ENCODE measurements around the gene PKN1.

PKN1 gene

GRCh38 chr19:14470031-14470876 lies 37.1 kb downstream of the PKN1 start:
- FAIRE-seq = no peak

GRCh38 chr19:14471436-14472187 lies 38.5 kb downstream of the PKN1 start:
- no peak for FAIRE-seq

DNA sequence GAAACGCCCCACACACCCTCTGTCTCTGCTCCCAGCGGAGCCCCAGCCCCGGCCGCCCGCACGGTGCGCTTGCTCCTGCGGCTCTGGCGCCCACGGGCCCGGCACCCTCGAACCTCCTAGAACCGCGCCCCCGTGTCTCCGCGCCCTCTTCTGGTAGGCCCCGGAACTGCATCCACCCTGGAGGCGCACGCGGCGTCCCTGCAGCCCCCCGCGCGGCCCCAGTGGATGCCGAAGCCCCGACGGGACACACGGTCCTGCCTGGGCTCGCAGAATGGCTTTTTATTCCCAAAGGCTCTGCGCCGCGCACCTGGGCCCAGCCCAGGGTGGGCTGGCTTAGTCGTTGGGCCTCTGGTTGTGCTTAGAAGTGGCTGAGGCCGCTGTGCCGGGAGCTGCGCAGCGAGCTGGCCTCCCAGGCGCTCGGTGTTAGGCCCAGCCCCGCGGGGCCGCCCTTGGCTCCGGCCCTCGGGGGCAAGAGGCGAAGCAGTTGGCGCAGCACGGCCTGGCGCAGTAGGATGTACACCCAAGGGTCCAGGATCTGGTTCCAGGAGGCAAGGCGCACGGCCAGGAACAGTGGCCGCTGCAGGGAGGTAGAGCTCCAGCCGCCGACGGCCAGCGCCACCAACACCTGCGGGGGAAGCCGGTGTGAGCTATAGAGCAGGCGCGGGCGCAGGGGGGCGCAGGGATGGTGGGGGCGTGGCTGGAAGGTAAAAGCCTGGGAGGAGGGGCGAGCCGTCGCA lies 39.3 kb downstream of the PKN1 start:
- FAIRE-seq = no peak

- no peak for FAIRE-seq
Measured at GRCh38 chr19:14473073-14473977, 40.2 kb downstream of the PKN1 start.

GRCh38 chr19:14473978-14474578 lies 41.0 kb downstream of the PKN1 start:
- no peak for FAIRE-seq

- FAIRE-seq = no peak
Measured at GRCh38 chr19:14474827-14475226, 41.7 kb downstream of the PKN1 start.

GRCh38 chr19:14475251-14476073 lies 42.4 kb downstream of the PKN1 start, which contains the start of gene PTGER1:
Gene PTGER1, minus strand, starts transcription at chr19:14475354. Its CDS starts 1,034 bp downstream, at chr19:14474320.
- no peak for FAIRE-seq

- FAIRE-seq = no peak
Measured at GRCh38 chr19:14476327-14476672, 43.2 kb downstream of the PKN1 start.

DNA sequence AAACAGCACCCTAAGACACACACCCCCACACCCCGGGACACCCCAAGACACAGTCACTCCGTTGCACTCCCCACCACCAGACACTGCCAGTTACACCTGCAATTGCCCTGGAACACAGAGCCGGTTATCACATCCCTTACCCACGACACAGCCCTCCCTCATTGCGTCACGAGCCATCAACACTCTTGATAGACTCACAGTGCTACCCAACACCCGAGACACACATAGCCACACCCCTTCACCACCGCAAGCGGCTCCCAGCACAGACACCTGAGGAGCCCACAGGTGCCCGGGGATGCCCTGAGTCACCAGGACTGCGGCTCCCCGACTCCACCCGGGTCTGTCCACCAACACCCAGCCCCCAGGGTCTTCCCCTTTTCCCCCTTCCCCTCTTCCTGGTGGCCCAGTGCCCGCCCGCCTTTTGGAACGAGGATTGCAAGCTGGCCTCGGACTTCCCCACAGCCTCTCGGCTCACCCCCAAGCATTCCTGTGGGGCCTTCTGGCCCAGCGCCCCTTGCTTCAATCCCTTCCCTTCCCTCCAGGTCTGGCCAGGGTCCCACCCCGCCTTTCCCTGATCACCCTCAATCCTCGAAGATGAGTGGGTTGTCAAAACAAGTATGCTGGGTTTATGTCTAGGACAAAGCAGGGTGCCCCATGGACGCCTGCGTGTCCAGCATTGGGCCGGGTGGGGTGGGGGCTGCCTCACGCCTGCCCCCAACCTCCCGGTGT lies 43.7 kb downstream of the PKN1 start:
- FAIRE-seq = no peak

DNA sequence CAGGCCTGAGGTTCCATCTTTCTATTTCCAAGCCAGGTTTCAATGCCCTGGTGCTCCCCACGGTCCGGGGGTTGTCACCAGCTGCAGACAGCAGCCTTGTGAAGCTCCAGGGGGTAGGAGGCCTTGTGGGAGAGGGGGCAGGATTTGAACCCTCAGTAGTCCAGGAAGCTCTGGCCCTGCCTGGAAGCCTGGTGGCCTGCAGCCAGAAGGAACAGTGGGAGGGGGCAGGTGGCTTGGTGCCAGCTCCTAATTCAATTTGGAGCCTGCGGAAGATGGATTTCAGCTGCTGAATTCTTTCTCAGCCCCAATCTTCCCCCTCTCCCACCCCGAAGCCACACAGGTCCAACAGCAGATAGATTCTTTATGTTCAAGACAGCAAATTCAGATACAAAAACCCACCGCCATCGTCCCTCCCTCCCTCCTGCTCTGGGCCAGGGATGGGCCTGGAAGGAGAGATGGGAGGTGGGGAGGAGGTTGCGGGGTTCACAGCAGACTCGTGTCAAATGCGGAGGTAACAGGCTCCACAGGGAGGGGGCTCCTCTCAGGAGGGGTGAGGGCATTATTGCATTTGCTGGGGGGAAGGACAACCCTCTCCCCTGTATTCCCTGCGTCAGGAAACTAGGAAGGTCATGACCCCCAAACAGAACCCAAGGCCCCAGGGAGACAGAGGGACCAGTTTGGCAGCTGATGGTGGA lies 44.5 kb downstream of the PKN1 start:
- no peak for FAIRE-seq

DNA sequence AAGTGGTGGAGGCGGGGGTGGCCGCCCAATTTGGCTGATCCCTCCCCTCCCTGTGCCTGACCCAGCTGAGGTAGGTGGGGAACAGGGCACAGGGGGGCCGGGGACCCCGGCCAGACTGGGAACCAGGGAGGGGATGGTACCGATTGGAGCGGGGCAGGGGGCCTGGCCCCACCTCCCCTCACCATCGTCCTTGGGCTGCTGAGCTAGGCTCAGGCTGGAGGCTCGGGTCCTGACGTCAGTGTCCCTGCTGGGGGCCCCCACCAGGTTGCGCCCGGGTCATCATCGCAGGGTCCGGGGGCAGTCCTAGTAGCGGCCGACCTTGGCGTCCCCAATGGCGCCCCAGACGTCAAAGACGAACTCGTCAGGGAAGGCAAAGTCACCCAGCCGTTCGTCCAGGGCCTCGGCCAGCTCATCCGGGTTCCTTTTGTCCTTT lies 45.0 kb downstream of the PKN1 start:
- no peak for FAIRE-seq

DNA sequence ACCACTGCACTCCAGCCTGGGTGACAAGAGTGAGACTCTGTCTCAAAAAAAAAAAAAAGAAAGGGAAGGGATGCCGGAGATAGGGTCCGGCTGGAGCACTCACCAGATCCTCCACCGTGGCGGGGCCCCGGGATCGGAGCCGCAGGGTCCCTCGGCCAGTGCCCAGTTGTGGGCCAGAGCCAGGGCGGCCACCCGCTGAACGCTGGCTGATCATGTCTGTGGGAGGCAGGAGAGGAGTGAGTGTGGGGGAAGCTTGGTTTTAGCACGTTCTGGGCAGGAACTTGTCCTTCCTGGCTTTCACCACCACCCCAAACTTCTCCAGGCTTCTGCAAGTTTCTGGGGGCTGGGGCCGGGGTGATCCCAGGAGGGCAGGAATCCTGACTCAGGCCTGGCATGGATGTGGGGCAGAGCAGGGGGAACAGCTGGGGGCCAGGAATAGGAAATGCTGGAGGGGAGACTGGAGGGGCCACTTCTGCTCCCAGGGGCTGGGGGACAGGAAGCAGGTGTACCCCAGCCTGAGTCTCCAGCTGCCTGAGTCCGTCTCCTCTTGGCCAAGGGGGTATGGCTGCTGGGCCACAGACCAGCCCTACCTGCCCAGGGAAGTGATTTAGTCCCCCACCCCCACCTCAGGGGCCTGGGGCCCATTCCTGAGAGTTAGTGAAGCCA lies 46.3 kb downstream of the PKN1 start:
- FAIRE-seq = no peak

GRCh38 chr19:14479975-14480699 lies 47.0 kb downstream of the PKN1 start:
- no peak for FAIRE-seq

DNA sequence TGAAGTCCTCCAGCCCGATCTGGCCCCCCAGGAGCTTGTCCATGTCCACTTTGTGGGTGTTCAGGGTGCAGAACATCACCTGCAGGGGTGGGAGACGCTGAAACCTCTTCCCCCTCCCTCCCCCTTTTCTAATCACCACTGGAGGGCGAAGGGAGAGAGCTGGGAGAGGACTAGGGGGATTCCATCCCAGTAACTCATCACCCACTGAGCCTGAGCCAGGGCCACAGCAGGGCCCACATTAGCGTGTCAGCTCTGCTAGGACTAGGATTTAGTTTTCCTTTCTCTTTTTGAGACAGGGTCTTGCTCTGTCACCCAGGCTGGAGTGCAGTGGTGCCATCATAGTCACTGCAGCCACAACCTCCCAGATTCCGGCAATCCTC lies 47.6 kb downstream of the PKN1 start:
- FAIRE-seq = no peak

- no peak for FAIRE-seq
Measured at GRCh38 chr19:14482172-14482941, 49.3 kb downstream of the PKN1 start.

DNA sequence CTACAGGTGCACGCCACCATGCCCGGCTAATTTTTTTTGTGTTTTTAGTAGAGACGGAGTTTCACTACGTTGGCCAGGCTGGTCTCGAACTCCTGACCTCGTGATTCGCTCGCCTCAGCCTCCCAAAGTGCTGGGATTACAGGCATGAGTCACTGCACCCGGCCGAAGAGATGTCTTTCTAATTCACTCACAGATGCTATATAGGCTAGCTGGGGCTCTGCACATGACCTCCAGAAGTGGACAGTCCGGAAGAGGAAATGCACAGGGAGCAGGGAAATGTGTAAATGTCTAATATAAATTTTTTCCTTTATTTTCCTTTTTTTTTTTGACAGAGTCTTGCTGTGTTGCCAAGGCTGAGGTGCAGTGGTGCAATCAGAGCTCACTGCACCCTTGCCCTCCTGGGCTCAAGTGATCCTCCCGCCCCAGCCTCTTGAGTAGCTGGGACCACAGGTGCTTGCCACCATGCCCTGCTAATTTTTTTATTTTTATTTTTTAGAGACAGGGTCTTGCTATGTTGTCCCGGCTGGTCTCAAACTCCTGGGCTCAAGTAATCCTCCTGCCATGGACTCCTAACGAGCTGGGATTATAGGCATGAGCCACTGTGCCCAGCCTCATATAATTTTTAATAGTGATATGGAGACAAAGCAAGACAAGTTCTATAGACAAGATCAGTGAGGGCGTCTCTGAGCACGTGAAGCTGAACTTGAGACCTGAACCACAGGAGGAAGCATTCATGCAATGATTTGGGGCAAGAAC lies 54.4 kb downstream of the PKN1 start:
- no peak for FAIRE-seq
